GM19238 (cell line): Measurements from ENCODE around the gene KAT14.
"Not testable (repeated sequence)": the region's sequence is repeated elsewhere in the genome, so short reads cannot be mapped to it uniquely, and the experiment has no call there.

Source experiments
- DNase-seq: peaks from one replicate; pipeline ENCODE4 v3.0.0; 2011; ENCODE audit warnings: low spot score; ENCODE audit not compliant: insufficient read length

Gene KAT14

DNA sequence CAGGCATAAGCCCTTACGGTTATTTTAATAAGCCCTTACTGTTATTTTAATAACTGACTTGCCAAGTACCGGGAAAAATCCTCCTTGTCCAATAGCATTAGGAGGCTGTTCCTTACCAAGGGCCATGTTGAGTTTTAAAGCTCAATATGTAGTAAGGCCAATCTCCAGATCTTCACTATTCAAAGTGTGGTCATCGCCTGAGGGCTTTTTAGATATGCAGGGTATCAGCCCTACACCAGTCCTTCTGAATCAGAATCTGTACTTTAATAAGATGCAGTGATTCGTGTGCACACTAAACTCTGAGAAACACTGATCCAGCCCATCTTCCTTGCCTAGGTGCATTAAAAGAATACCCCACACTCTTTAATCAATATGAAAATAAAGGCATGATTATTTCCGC is 77.9 kb downstream of the KAT14 start:
- no peak for DNase-seq

DNA sequence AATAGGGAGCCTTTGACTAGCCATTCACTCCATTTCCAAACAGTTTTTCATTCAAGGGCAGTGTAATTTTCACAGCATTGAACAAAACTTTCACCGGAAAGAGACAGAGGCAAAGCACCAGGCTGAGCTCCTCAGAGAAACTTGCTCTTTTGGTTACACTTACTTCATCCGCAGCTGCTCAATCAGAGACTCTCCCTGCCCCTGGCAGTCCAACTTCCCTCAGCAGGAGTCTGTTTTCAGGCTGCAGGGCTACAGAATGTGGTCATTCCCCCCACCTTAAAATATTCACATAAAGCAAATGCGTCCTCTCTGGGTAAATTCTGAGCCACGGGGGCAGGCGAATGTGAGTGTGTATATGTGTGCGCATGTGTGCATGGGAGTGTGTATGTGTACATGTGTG is 80.6 kb downstream of the KAT14 start:
- no peak for DNase-seq

DNA sequence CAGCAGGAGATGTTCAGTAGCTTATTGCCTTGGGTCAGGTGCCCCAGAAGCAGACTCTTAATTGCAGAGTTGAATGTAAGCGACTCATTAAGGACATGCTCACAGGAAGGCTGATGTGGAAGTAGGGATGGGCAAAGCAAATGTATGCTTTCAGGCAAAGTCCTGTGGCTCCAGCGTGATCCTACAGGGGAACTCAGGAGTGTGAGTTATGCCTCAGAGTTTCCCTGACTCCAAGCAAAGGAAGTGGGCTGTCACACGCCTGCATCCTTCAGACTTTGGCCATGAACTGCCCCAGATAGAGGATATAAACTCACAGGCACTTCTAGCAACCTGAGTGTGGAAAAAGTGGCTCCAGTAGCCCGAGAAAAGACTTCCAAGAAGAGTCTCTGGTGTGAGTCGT is 85.7 kb downstream of the KAT14 start:
- no peak for DNase-seq

DNA sequence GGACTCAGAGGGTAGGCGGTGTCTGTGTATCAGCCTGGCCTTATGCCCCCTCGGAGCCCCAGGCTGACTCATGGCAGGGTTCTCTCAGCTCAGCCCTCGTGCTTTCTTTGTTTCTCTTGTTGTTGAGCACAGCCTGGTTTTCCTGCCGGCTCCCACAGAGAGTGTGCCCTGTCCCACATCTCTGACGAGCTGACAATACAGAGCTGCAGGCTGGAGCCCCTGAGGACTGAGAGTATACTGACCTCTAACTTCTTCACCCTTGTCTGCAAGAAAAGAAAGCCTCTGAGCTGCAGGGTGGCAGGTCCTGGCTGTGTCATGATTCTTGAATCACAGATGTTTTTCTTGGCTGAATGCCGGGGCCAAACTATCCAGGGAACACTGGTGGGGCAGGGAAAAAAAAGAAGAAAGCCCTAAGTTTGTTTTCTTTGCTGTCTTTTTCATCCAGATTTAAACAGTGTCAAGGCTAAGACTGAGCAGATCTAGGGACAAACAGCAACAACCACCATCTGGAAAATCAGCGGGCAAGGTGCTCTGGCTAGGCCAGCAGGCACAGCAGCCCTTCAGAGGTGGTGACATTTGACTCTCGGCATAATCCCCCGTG is 87.4 kb downstream of the KAT14 start:
- no peak for DNase-seq

DNA sequence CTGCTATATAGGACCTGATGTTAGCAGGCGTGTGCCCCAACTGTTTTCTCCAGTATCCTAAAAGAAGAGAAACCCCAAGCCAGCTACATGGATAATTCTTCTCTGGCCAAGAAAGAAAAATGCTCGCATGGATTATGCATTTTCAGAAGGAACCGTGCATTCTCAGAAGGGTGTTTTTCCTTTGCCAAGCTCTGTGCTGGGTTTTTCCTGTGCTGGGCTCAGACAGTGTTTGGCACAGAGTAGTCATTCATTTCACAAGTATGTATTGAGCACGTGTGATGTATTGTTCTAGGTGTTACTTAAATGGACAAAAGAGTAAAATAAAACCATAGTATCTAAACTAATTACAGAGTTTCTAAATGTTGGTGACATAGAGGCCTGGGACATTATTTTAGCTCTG is 88.0 kb downstream of the KAT14 start:
- no peak for DNase-seq

DNA sequence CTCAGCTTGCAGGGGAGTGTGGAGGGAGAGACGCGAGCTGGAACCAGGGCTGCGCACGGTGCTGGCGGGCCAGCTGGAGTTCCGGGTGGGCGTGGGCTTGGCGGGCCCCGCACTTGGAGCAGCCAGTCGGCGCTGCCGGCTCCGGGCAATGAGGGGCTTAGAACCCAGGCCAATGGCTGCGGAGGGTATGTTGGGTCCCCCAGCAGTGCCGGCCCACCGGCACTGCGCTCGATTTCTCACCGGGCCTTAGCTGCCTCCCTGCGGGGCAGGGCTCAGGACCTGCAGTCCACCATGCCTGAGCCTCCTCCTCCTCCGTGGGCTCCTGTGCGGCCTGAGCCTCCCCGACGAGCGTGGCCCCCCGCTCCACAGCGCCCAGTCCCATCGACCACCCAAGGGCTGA is 89.1 kb downstream of the KAT14 start:
- DNase-seq = not testable (repeated sequence)

DNA sequence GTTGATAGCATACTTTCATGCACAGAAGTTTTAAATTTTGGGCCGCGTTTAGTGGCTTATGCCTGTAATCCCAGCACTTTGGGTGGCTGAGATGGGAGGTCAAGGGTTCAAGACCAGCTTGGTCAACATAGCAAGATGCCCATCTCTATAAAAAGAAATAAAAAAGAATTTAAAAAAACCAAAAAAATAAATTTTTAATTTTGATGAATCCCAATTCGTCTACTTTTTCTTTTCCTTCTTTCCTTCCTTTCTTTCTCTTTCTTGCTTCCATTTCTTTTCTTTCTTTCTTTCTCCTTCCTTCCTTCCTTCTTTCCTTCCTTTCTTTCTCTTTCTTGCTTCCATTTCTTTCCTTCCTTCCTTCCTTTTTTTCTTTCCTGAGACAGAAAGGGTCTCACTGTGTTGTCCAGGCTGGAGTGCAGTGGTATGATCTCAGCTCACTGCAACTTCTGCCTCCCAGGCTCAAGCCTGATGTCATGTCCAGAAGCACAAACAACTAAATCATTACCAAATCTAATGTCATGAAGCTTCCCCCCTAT is 95.8 kb downstream of the KAT14 start:
- no peak for DNase-seq
